GM12878 (cell line): Measurements from ENCODE around the gene SLC35D2. TPM values are rescaled to one million over a fixed set of nuclear protein-coding genes. Genes with fewer than 3 reads are reported as not detected.

Experiments
- ATAC-seq: fragments of 200-7000 bp; cut with Tn5 transposase; 3 replicates; pipeline ENCODE4 v1.9.1; 2020; ENCODE audit warnings: mild to moderate bottlenecking, moderate library complexity
- BruUV-seq: library from RNA; stranded (reverse); fragments of 400-500 nt; replicated peaks from 2 replicates; lab custom pipeline; 2021; lab: Mats Ljungman, UMichigan
- CTCF ChIA-PET: fragments of 300-600 bp; sonication (Branson Sonifier 250); formaldehyde crosslinking; extraction: SDS; loops from one replicate; lab custom pipeline; 2021; ENCODE audit warnings: inconsistent platforms; lab: Yijun Ruan, JAX
- POLR2A ChIA-PET: fragments of 350-600 bp; formaldehyde crosslinking; extraction: SDS; loops from one replicate; lab custom pipeline; 2021; ENCODE audit warnings: inconsistent platforms; lab: Charles Lee
- RAD21 ChIA-PET: fragments of 300-600 bp; sonication (Branson Sonifier 250); formaldehyde crosslinking; loops from one replicate; lab custom pipeline; 2023; ENCODE audit warnings: antibody characterized with exemption; ENCODE audit not compliant: unreplicated experiment; lab: Charles Lee
- SMC1A ChIA-PET: fragments of 300-600 bp; sonication (Branson Sonifier 250); formaldehyde crosslinking; loops from one replicate; lab custom pipeline; 2023; ENCODE audit not compliant: unreplicated experiment, uncharacterized antibody; lab: Charles Lee
- DNase-seq: peaks from one replicate; pipeline ENCODE4 v3.0.0-alpha.2; 2011; ENCODE audit warnings: low read depth, low spot score
- FAIRE-seq: peaks from 3 replicates; lab custom pipeline; 2011; peaks lifted over from hg19 to GRCh38; lab: Jason Lieb, UNC
- H2AFZ ChIP-seq: 2 replicates; pipeline ENCODE4 v1.6.0; 2011; ENCODE audit warnings: low read depth, low read length, control low read depth; ENCODE audit not compliant: control insufficient read depth
- H3K27ac ChIP-seq: 2 replicates; pipeline ENCODE4 v1.5.1; 2011; ENCODE audit warnings: control low read depth; ENCODE audit not compliant: control insufficient read depth, insufficient read depth
- H3K27me3 ChIP-seq, 2 experiments: replicated peaks in 1 of 2; 2 replicates each; pipeline versions ENCODE4 v1.6.0 to v1.6.1; 2011; ENCODE audit warnings: low read length in 1 of 2; ENCODE audit not compliant: control insufficient read depth in 2 of 2, insufficient read depth in 2 of 2
- H3K36me3 ChIP-seq, 2 experiments: 2 replicates each; pipeline ENCODE4 v1.5.1; 2011; ENCODE audit warnings: low read length in 1 of 2; ENCODE audit not compliant: control insufficient read depth in 2 of 2, insufficient read depth in 2 of 2
- H3K4me1 ChIP-seq: 2 replicates; pipeline ENCODE4 v1.6.1; 2011; ENCODE audit warnings: mild to moderate bottlenecking, low read length, moderate library complexity, mixed read lengths; ENCODE audit not compliant: control insufficient read depth, insufficient read depth
- H3K4me2 ChIP-seq: 2 replicates; pipeline ENCODE4 v1.6.0; 2011; ENCODE audit warnings: control low read depth; ENCODE audit not compliant: control insufficient read depth, insufficient read depth
- H3K4me3 ChIP-seq: fragments of 200-600 bp; sonication (generic); 2 replicates; pipeline ENCODE4 v1.5.1; 2016
- H3K79me2 ChIP-seq: 2 replicates; pipeline ENCODE4 v1.6.0; 2011; ENCODE audit warnings: low read length; ENCODE audit not compliant: control insufficient read depth, insufficient read depth
- H3K9ac ChIP-seq: 2 replicates; pipeline ENCODE4 v1.8.0; 2011; ENCODE audit warnings: low read length, control low read depth, mixed read lengths; ENCODE audit not compliant: control insufficient read depth, insufficient read depth
- H3K9me3 ChIP-seq: replicated peaks from 3 replicates; pipeline ENCODE4 v1.5.1; 2011; ENCODE audit warnings: mild to moderate bottlenecking, low read length; ENCODE audit not compliant: control insufficient read depth, insufficient read depth
- H4K20me1 ChIP-seq: 2 replicates; pipeline ENCODE4 v1.6.0; 2011; ENCODE audit not compliant: control insufficient read depth, insufficient read depth
- BCL11A ChIP-seq: IDR thresholded peaks from 2 replicates; pipeline ENCODE4 v1.6.1; 2011; ENCODE audit warnings: low read depth, low read length
- CBX3 ChIP-seq: fragments of 200-600 bp; sonication (generic); IDR thresholded peaks from 2 replicates; pipeline ENCODE4 v1.6.1; 2016; ENCODE audit warnings: low read depth, borderline replicate concordance
- IKZF1 ChIP-seq: fragments of 450-650 bp; conservative IDR thresholded peaks from 2 replicates; pipeline ENCODE4 v1.6.1; 2017; ENCODE audit warnings: antibody characterized with exemption, mild to moderate bottlenecking
- IKZF2 ChIP-seq, 2 experiments: fragments of 450-650 bp; IDR thresholded peaks; 2 replicates each; pipeline ENCODE4 v1.6.1; 2017; ENCODE audit warnings: mild to moderate bottlenecking in 2 of 2, moderate library complexity in 2 of 2
- JUNB ChIP-seq: IDR thresholded peaks from 2 replicates; pipeline ENCODE4 v1.6.1; 2016; ENCODE audit warnings: antibody characterized with exemption, mild to moderate bottlenecking
- JUND ChIP-seq: IDR thresholded peaks from 2 replicates; pipeline ENCODE4 v1.6.1; 2012; ENCODE audit warnings: low read depth, mild to moderate bottlenecking, low read length, improper control_type of control experiment, moderate library complexity
- KAT2A ChIP-seq: conservative IDR thresholded peaks from 2 replicates; pipeline ENCODE4 v1.6.1; 2011; ENCODE audit warnings: low read depth, low read length; ENCODE audit not compliant: control insufficient read depth
- MYB ChIP-seq: fragments of 150-350 bp; IDR thresholded peaks from 2 replicates; pipeline ENCODE4 v1.6.1; 2014; ENCODE audit warnings: mild to moderate bottlenecking, low read depth, low read length, borderline replicate concordance
- SPI1 ChIP-seq: IDR thresholded peaks from 2 replicates; pipeline ENCODE4 v1.6.1; 2011; ENCODE audit warnings: low read depth, mild to moderate bottlenecking, low read length, moderate library complexity, borderline replicate concordance; ENCODE audit not compliant: insufficient read depth
- SREBF2 ChIP-seq: IDR thresholded peaks from 2 replicates; pipeline ENCODE4 v1.6.1; 2012; ENCODE audit warnings: mild to moderate bottlenecking, low read length
- TCF7 ChIP-seq: IDR thresholded peaks from 2 replicates; pipeline ENCODE4 v1.6.1; 2014; ENCODE audit warnings: antibody characterized with exemption, borderline replicate concordance
- ZNF217 ChIP-seq: fragments of 450-650 bp; IDR thresholded peaks from 2 replicates; pipeline ENCODE4 v1.6.1; 2017; ENCODE audit warnings: antibody characterized with exemption, mild to moderate bottlenecking
- ZNF24 ChIP-seq: fragments of 450-650 bp; IDR thresholded peaks from 2 replicates; pipeline ENCODE4 v1.6.1; 2017; ENCODE audit warnings: antibody characterized with exemption, mild to moderate bottlenecking
- WGBS: methylation state at CpG from one replicate; pipeline ENCODE4 v1.1.6; 2016; ENCODE audit warnings: low lambda C conversion rate; ENCODE audit not compliant: insufficient replicate concordance, insufficient coverage; ENCODE audit errors: missing lambda C conversion rate; 5-methylcytosine and 5-hydroxymethylcytosine counted together
- in situ Hi-C: fragments of 300-500 bp; cut with MboI; formaldehyde crosslinking; loops from 9 replicates; pipeline ENCODE4 v1.14.3; 2018; ENCODE audit warnings: mixed read lengths
- intact Hi-C: fragments of 100-400 bp; cut with micrococcal nuclease; formaldehyde crosslinking; loops from one replicate; pipeline ENCODE4 v1.14.2; 2022; ENCODE audit not compliant: unreplicated experiment
- polyA plus RNA-seq, 11 experiments: library from polyadenylated mRNA; depleted of rRNA in 4 of 11; unstranded in 6 of 11; stranded (reverse) in 5 of 11; fragments of >200 nt; fragmentation: Nextera tagmentation in 4 of 11; fragmentation: Illumina TruSeq in 1 of 11; extraction: Ambion mirVana in 4 of 11; extraction: Trizol in 1 of 11; gene quantifications; 1 replicate in 1 of 11; 2 replicates in 10 of 11; pipeline versions ENCODE4 v1.2.1 to v1.2.3, GENCODE V29; 2011 to 2016; ENCODE audit warnings: inconsistent platforms in 2 of 11, missing spikeins in 2 of 11, low read depth in 1 of 11
- total RNA-seq, 4 experiments: library from RNA; depleted of rRNA in 3 of 4; stranded (reverse); fragments of >200 nt in 3 of 4; fragmentation: Illumina TruSeq in 1 of 4; extraction: Trizol in 1 of 4; gene quantifications; 2 replicates each; pipeline versions ENCODE4 v1.2.1 to v1.2.3, GENCODE V29; 2013 to 2021
- TF ChIP-seq, protein P1 (sequence below): fragments of 450-650 bp; formaldehyde crosslinking; IDR thresholded peaks from 2 replicates; pipeline ENCODE4 v1.5.0; 2022; ENCODE audit warnings: mild to moderate bottlenecking, missing genetic modification characterization
- TF ChIP-seq, protein P2 (sequence below), 3 experiments: IDR thresholded peaks in 2 of 3; conservative IDR thresholded peaks in 1 of 3; 2 replicates each; pipeline ENCODE4 v1.5.1; 2011; ENCODE audit warnings: low read depth in 3 of 3, low read length in 3 of 3, mild to moderate bottlenecking in 3 of 3, control low read depth in 2 of 3, moderate library complexity in 2 of 3, inconsistent platforms in 1 of 3, mixed read lengths in 1 of 3; ENCODE audit not compliant: control insufficient read depth in 2 of 3, insufficient read depth in 1 of 3; ENCODE audit errors: extremely low read depth in 1 of 3

SLC35D2 gene
- total and polyA plus RNA-seq, 10 of the 15 experiments (the other 5 are each of a cell fraction or from before 2014, with no cell fraction given), result 0.64 to 6.3 (median 3.5) TPM

GRCh38 chr9:96417051-96417586 is 33.6 kb upstream of the SLC35D2 start (continued):
- TF ChIP-seq JUND, result 0 out of 2 replicates have a peak, but pooled peaks have one; percentile 34
- TF ChIP-seq JUNB, result no peak
- TF ChIP-seq ZNF217, result 0 out of 2 replicates have a peak, but pooled peaks have one; percentile 31
- TF ChIP-seq, all 136 proteins: peak for 60

DNA sequence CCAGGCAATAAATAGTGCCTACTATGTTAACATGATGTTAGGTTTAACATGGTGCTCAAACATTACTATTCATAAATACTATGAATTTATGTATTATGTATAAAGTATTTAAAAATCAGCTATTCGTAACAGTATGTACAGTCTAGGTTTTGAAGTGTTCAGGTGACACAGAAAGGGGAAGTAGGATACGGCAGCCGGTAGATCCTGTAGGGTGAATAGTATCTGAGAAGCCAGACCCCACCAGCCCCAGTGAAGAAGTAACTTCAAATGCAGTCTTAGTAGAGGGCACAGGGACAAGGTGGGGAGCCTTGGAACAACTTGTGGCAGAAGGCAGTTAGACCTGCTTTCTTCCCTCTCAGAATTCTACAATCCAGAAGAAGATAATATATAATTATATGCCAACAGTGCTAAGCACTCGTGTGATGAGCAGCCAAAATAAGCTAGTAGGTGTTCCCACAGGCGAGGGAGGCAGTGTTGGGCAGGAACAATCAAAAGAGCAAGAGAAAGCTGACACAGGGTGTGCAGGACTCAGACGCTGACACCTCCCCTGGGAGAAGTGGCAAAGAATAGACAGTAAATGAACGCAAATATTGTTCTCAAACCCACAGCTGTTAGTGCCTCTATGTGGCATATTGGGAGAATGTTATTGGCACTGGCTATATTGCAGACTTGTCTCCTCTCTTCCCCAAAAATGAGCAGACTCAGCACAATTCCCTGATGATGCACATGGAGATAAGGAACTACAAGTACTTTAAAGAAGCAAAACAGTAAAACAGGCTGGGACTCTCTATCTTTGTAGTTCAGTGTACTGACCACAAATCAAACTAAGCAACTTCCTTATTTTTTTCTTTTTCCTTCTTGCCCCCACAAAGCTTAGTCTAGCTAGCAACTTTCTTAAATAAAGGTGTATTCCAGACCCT is 30.1 kb upstream of the SLC35D2 start:
- FAIRE-seq (peak; percentile 56), DNase-seq (peak; percentile 66), ATAC-seq (peak; percentile 59)
- H3K79me2 ChIP-seq, result peaks cover 61% of the 10 kb centered on the region
- H3K4me1 ChIP-seq, result peaks cover 20% of the 10 kb centered on the region
- peak overlapping the region; percentile 77 for H2AFZ ChIP-seq
- RAD21 ChIA-PET, result interaction anchor here (0.5 to 3.1 kb wide), 12 partner anchors 12 to 153 kb away, joined by 3 to 12 read pairs (median 4); partner anchors contain the start of gene HABP4
- H3K4me3 ChIP-seq, result peak overlapping the region; percentile 60
- BruUV-seq, result no TSS peak
- CTCF ChIA-PET, result interaction anchor here (0.7 to 2.8 kb wide), 11 partner anchors 9 to 853 kb away, joined by 3 to 9 read pairs (median 4); partner anchors contain the start of gene HABP4
- SMC1A ChIA-PET, result interaction anchor here (0.7 to 2.4 kb wide), 21 partner anchors 11 to 441 kb away, joined by 3 to 15 read pairs (median 4); partner anchors contain the start of genes HABP4, SLC35D2 and ZNF782
- H3K36me3 ChIP-seq, result no peaks in the 10 kb centered on the region; a peak in 1 of 4 replicates
- in situ Hi-C loops, result loop anchor here (10.0 to 25.0 kb wide), 2 partner anchors 1091 to 1224 kb away; partner anchors contain the start of genes NCBP1, TMOD1 and TSTD2
- no peaks in the 10 kb centered on the region for H3K27me3 ChIP-seq
- no peaks in the 10 kb centered on the region for H3K9me3 ChIP-seq
- peak overlapping the region; percentile 55 for H3K9ac ChIP-seq
- H3K27ac ChIP-seq, result peak overlapping the region; percentile 78
- no peaks in the 10 kb centered on the region for H4K20me1 ChIP-seq
- POLR2A ChIA-PET, result interaction anchor here (0.6 to 2.2 kb wide), 5 partner anchors 11 to 153 kb away, joined by 3 to 8 read pairs (median 5); partner anchors contain the start of gene HABP4
- intact Hi-C loops, result loop anchor here (10.0 kb wide), 1 partner anchor 151 kb away; no protein-coding TSS in a partner anchor
- H3K4me2 ChIP-seq, result peak overlapping the region; percentile 98
- WGBS, result 3% methylated on average over 7 of the region's 7 CpGs
- TF ChIP-seq IKZF2 (IDR thresholded peaks at IDR 0.05) (peak; percentile 66 to 67; a peak in 3 of 4 replicates), TCF7 (no peak), MYB (no peak), SREBF2 (no peak), KAT2A (no peak), ZNF24 (no peak), SPI1 (peak; percentile 87), IKZF1 (peak; percentile 66), CBX3 (no peak), BCL11A (no peak)
- TF ChIP-seq, protein P1, sequence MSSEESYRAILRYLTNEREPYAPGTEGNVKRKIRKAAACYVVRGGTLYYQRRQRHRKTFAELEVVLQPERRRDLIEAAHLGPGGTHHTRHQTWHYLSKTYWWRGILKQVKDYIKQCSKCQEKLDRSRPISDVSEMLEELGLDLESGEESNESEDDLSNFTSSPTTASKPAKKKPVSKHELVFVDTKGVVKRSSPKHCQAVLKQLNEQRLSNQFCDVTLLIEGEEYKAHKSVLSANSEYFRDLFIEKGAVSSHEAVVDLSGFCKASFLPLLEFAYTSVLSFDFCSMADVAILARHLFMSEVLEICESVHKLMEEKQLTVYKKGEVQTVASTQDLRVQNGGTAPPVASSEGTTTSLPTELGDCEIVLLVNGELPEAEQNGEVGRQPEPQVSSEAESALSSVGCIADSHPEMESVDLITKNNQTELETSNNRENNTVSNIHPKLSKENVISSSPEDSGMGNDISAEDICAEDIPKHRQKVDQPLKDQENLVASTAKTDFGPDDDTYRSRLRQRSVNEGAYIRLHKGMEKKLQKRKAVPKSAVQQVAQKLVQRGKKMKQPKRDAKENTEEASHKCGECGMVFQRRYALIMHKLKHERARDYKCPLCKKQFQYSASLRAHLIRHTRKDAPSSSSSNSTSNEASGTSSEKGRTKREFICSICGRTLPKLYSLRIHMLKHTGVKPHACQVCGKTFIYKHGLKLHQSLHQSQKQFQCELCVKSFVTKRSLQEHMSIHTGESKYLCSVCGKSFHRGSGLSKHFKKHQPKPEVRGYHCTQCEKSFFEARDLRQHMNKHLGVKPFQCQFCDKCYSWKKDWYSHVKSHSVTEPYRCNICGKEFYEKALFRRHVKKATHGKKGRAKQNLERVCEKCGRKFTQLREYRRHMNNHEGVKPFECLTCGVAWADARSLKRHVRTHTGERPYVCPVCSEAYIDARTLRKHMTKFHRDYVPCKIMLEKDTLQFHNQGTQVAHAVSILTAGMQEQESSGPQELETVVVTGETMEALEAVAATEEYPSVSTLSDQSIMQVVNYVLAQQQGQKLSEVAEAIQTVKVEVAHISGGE, result no peak
- TF ChIP-seq, protein P2, sequence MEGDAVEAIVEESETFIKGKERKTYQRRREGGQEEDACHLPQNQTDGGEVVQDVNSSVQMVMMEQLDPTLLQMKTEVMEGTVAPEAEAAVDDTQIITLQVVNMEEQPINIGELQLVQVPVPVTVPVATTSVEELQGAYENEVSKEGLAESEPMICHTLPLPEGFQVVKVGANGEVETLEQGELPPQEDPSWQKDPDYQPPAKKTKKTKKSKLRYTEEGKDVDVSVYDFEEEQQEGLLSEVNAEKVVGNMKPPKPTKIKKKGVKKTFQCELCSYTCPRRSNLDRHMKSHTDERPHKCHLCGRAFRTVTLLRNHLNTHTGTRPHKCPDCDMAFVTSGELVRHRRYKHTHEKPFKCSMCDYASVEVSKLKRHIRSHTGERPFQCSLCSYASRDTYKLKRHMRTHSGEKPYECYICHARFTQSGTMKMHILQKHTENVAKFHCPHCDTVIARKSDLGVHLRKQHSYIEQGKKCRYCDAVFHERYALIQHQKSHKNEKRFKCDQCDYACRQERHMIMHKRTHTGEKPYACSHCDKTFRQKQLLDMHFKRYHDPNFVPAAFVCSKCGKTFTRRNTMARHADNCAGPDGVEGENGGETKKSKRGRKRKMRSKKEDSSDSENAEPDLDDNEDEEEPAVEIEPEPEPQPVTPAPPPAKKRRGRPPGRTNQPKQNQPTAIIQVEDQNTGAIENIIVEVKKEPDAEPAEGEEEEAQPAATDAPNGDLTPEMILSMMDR (IDR thresholded peaks at IDR 0.05 in 2 of 3, conservative IDR thresholded peaks at IDR 0.05 in 1 of 3; ENCODE audit: control insufficient read depth in 2 of 3, extremely low read depth in 1 of 3, insufficient read depth in 1 of 3, low read depth in 3 of 3, low read length in 3 of 3), result peak in 1 of 3 experiments; percentile 22; a peak in 2 of 6 replicates
